ENCODE results near the gene IL1RAP. TPM values are rescaled to one million over a fixed set of nuclear protein-coding genes. Genes with fewer than 3 reads are reported as not detected.

The IL1RAP gene
- total RNA-seq, 1 donor: 14.8 TPM

GRCh38 chr3:190574473-190574872, 60.6 kb downstream of the IL1RAP start:
- Histone ChIP-seq H3K27ac (ENCODE audit: low read depth, low read length) (no peak overlapping the region), H3K36me3 (ENCODE audit: insufficient read depth, low read length) (no peaks in the 10 kb centered on the region), H3K4me1 (ENCODE audit: insufficient read depth, low read length) (peaks cover 2% of the 10 kb centered on the region), H3K27me3 (ENCODE audit: insufficient read depth, low read length) (no peaks in the 10 kb centered on the region), H3K4me2 (ENCODE audit: insufficient read depth, low read length) (no peak overlapping the region), H3K79me2 (ENCODE audit: insufficient read depth, low read length) (no peaks in the 10 kb centered on the region), H2AFZ (ENCODE audit: low read length) (no peak overlapping the region), H4K20me1 (ENCODE audit: insufficient read depth, low read length) (no peaks in the 10 kb centered on the region), H3K4me3 (ENCODE audit: insufficient read depth, low read length) (no peak overlapping the region), H3K9me3 (ENCODE audit: low read depth, low read length) (no peaks in the 10 kb centered on the region)
- TF ChIP-seq, protein P1, sequence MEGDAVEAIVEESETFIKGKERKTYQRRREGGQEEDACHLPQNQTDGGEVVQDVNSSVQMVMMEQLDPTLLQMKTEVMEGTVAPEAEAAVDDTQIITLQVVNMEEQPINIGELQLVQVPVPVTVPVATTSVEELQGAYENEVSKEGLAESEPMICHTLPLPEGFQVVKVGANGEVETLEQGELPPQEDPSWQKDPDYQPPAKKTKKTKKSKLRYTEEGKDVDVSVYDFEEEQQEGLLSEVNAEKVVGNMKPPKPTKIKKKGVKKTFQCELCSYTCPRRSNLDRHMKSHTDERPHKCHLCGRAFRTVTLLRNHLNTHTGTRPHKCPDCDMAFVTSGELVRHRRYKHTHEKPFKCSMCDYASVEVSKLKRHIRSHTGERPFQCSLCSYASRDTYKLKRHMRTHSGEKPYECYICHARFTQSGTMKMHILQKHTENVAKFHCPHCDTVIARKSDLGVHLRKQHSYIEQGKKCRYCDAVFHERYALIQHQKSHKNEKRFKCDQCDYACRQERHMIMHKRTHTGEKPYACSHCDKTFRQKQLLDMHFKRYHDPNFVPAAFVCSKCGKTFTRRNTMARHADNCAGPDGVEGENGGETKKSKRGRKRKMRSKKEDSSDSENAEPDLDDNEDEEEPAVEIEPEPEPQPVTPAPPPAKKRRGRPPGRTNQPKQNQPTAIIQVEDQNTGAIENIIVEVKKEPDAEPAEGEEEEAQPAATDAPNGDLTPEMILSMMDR (IDR thresholded peaks at IDR 0.05; ENCODE audit: extremely low read depth, low read depth, low read length): no peak
- no peak for DNase-seq (ENCODE audit: insufficient read length, low spot score, missing footprints)

GRCh38 chr3:190575437-190576185, 61.7 kb downstream of the IL1RAP start:
- Histone ChIP-seq H2AFZ (ENCODE audit: low read length) (no peak overlapping the region), H3K27ac (ENCODE audit: low read depth, low read length) (no peak overlapping the region), H3K36me3 (ENCODE audit: insufficient read depth, low read length) (no peaks in the 10 kb centered on the region), H3K9me3 (ENCODE audit: low read depth, low read length) (no peaks in the 10 kb centered on the region), H4K20me1 (ENCODE audit: insufficient read depth, low read length) (no peaks in the 10 kb centered on the region), H3K4me3 (ENCODE audit: insufficient read depth, low read length) (no peak overlapping the region), H3K4me2 (ENCODE audit: insufficient read depth, low read length) (no peak overlapping the region), H3K4me1 (ENCODE audit: insufficient read depth, low read length) (peaks cover 5% of the 10 kb centered on the region), H3K27me3 (ENCODE audit: insufficient read depth, low read length) (no peaks in the 10 kb centered on the region), H3K79me2 (ENCODE audit: insufficient read depth, low read length) (no peaks in the 10 kb centered on the region)
- TF ChIP-seq, protein P1 (IDR thresholded peaks at IDR 0.05; ENCODE audit: extremely low read depth, low read depth, low read length): no peak
- no peak for DNase-seq (ENCODE audit: insufficient read length, low spot score, missing footprints)

- H3K36me3 ChIP-seq (ENCODE audit: insufficient read depth, low read length): no peaks in the 10 kb centered on the region
- H3K9me3 ChIP-seq (ENCODE audit: low read depth, low read length): no peaks in the 10 kb centered on the region
- DNase-seq (ENCODE audit: insufficient read length, low spot score, missing footprints): no peak
- no peaks in the 10 kb centered on the region for H3K79me2 ChIP-seq (ENCODE audit: insufficient read depth, low read length)
- H3K4me3 ChIP-seq (ENCODE audit: insufficient read depth, low read length): no peak overlapping the region
- TF ChIP-seq, protein P1 (IDR thresholded peaks at IDR 0.05; ENCODE audit: extremely low read depth, low read depth, low read length): no peak
- H3K4me2 ChIP-seq (ENCODE audit: insufficient read depth, low read length): no peak overlapping the region
- no peaks in the 10 kb centered on the region for H3K27me3 ChIP-seq (ENCODE audit: insufficient read depth, low read length)
- peaks cover 21% of the 10 kb centered on the region for H3K4me1 ChIP-seq (ENCODE audit: insufficient read depth, low read length)
- no peaks in the 10 kb centered on the region for H4K20me1 ChIP-seq (ENCODE audit: insufficient read depth, low read length)
- H2AFZ ChIP-seq (ENCODE audit: low read length): no peak overlapping the region
- no peak overlapping the region for H3K27ac ChIP-seq (ENCODE audit: low read depth, low read length)
These were observed 63.3 kb downstream of the IL1RAP start for GRCh38 chr3:190577225-190577624.

- Histone ChIP-seq H3K4me2 (ENCODE audit: insufficient read depth, low read length) (no peak overlapping the region), H3K36me3 (ENCODE audit: insufficient read depth, low read length) (no peaks in the 10 kb centered on the region), H3K4me1 (ENCODE audit: insufficient read depth, low read length) (peaks cover 19% of the 10 kb centered on the region), H3K9me3 (ENCODE audit: low read depth, low read length) (no peaks in the 10 kb centered on the region), H3K27ac (ENCODE audit: low read depth, low read length) (no peak overlapping the region), H3K27me3 (ENCODE audit: insufficient read depth, low read length) (no peaks in the 10 kb centered on the region), H3K79me2 (ENCODE audit: insufficient read depth, low read length) (no peaks in the 10 kb centered on the region), H2AFZ (ENCODE audit: low read length) (no peak overlapping the region), H3K4me3 (ENCODE audit: insufficient read depth, low read length) (no peak overlapping the region), H4K20me1 (ENCODE audit: insufficient read depth, low read length) (no peaks in the 10 kb centered on the region)
- TF ChIP-seq, protein P1 (IDR thresholded peaks at IDR 0.05; ENCODE audit: extremely low read depth, low read depth, low read length): no peak
- DNase-seq (ENCODE audit: insufficient read length, low spot score, missing footprints): no peak
These were observed 65.7 kb downstream of the IL1RAP start for GRCh38 chr3:190579514-190580137.

All from osteoblast (primary cell).